Stimulated activated CD4-positive, alpha-beta T cell treated with anti-CD3 and anti-CD28 coated beads, Interleukin-12 subunit alpha, Interleukin-12 subunit beta, amount 100 ng/mL, for 48 hours (primary cell): ENCODE measurements around the gene S100B.

Source experiments
- DNase-seq, 3 donors: peaks; one replicate each; pipeline ENCODE4 v3.0.0-alpha.2; 2020; ENCODE audit warnings: low read depth in 2 of 3, low spot score in 1 of 3

S100B gene

GRCh38 chr21:46628868-46629267 is 24.0 kb upstream of the S100B start:
- no peak for DNase-seq

GRCh38 chr21:46627726-46628125 is 22.8 kb upstream of the S100B start:
- DNase-seq = no peak

GRCh38 chr21:46626975-46627501 is 22.2 kb upstream of the S100B start:
- no peak for DNase-seq

- no peak for DNase-seq
Measured at GRCh38 chr21:46626536-46626935, 21.7 kb upstream of the S100B start.

GRCh38 chr21:46625759-46626158 is 20.9 kb upstream of the S100B start:
- no peak for DNase-seq

GRCh38 chr21:46624050-46624449 is 19.2 kb upstream of the S100B start:
- no peak for DNase-seq

GRCh38 chr21:46622226-46622625 is 17.3 kb upstream of the S100B start:
- no peak for DNase-seq

GRCh38 chr21:46621457-46622182 is 16.7 kb upstream of the S100B start:
- DNase-seq = no peak

GRCh38 chr21:46620846-46621245 is 16.0 kb upstream of the S100B start:
- DNase-seq = no peak

- DNase-seq = no peak
Measured at GRCh38 chr21:46619846-46620245, 15.0 kb upstream of the S100B start.

GRCh38 chr21:46618738-46619379 is 14.0 kb upstream of the S100B start:
- no peak for DNase-seq

GRCh38 chr21:46617267-46618051 is 12.6 kb upstream of the S100B start:
- no peak for DNase-seq

- no peak for DNase-seq
Measured at GRCh38 chr21:46616656-46617055, 11.8 kb upstream of the S100B start.

GRCh38 chr21:46616050-46616449 is 11.2 kb upstream of the S100B start:
- no peak for DNase-seq

GRCh38 chr21:46613391-46613790 is 8.5 kb upstream of the S100B start:
- no peak for DNase-seq

- no peak for DNase-seq
Measured at GRCh38 chr21:46610018-46610701, 5.3 kb upstream of the S100B start.

GRCh38 chr21:46608672-46609111 is 3.8 kb upstream of the S100B start:
- DNase-seq = no peak

- no peak for DNase-seq
Measured at GRCh38 chr21:46607636-46608035, 2.8 kb upstream of the S100B start.

- no peak for DNase-seq
Measured at GRCh38 chr21:46606427-46606813, 1.5 kb upstream of the S100B start.

- DNase-seq = no peak
Measured at GRCh38 chr21:46605767-46606426, 1.0 kb upstream of the S100B start.
